ENCODE results near the gene TCERG1L.

TCERG1L gene

DNA sequence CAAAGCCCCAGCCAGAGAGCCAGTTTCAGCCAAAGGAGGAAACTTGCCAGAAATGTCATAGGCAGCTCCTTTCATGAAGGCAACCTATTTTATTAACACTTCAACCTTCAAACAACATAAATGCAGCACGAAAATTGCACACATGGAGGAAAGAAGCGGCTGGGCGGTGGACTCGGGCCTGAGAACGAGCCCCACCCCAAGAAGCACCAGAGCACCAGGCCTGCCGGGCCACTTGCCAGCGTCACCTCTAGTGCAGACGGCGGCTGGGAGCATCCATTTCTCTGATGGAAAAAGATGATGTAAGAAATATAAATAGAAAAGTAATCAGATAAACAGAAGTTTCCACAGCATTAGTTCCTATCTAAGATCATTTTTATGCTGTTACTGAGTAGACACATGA lies 100.0 kb downstream of the TCERG1L start:
- in situ Hi-C loops (cut with MboI; ENCODE audit: low sequenced_read_pairs): no loop called here

GRCh38 chr10:131211146-131211545 lies 100.4 kb downstream of the TCERG1L start:
- in situ Hi-C loops (cut with MboI; ENCODE audit: low sequenced_read_pairs): no loop called here

GRCh38 chr10:131210181-131210580 lies 101.3 kb downstream of the TCERG1L start:
- in situ Hi-C loops (cut with MboI; ENCODE audit: low sequenced_read_pairs): no loop called here

DNA sequence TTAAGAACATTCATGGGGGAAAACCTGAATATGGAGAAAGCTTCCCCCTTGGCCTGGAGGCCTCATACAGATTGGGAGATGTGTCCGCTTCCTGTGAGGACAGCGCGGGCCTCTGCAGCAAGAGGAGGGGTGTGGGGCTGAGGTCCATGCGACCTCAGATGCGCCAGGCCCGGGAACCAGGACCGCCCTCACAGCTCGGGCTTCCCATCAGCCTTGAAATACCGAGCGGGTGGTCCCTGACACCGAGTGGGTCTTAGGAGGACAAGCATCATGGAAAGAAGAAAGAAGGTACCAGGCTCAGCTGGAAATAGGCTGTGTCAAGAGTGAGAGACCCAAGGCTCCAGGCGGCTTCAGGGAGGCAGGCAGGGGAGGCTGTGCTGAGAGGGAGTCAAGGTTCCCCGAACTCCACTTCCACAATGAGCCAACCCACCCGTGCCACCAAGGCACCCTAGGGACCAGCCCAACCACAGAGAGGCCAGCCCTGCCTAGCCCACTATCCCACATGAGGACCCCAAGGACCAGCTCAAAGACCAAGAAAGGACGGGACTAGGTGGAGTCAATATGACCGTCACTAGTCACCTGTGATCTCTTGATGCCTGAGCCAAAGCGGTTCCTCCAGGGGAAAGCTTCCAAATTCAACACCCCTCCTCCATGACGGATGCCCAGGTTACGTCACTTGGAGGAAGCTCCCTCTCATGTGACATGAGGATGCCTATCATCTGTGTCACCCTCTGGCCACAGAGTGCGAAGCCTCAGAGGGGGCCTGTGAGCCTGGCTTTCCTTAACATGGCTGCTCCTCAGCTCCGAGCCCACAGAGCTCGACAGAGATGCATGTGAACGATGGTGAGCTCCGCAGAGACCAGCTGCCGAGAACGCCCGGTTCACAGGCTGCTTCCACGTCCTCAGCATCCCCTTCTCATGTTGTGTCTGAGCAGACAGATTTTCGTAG lies 103.7 kb downstream of the TCERG1L start:
- in situ Hi-C loops (cut with MboI; ENCODE audit: low sequenced_read_pairs): no loop called here

- in situ Hi-C loops (cut with MboI; ENCODE audit: low sequenced_read_pairs): no loop called here
These were observed 104.3 kb downstream of the TCERG1L start for GRCh38 chr10:131207176-131207575.

DNA sequence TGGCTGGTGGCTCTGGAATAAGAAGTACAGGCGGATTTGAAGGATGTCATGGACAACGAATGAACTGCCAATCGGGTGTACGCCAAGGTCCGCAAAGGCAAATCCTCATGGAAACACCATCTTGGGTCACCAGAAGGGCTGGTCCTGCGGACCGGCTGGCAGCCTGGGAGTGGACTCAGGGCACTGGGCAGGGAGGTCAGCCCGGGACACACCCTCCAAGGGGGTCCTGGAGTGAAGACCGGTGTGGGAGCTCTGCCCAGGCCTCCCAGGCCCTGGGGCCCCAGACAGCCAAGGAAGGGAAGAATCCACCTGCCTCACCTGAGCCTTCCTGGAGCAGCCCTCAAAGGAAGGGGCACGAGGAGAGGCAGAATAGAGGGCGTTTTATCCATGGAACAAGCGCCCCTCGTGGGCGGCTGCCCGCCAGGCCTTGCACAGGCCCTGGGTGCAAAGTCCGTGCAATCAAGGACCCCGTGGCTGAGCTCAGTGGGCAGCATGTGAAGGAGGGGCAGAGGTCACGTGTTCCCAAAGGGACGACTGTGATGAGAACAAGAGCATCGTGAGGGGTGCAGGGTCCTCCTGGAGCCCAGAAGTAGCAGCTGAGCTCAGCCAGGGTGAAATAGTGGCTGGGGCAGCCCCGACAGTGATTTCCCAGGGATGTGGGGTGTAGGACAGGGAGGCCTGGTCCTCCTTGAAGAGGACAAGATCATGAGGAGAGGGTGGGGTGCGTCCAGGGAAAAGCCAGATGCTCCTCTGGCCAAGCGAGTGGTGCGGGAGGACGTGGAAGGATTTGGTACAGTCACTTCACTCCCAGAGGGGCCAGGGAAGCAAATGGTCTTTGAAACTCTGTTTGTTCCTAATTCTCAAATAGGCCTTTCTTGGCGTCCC lies 105.2 kb downstream of the TCERG1L start:
- in situ Hi-C loops (cut with MboI; ENCODE audit: low sequenced_read_pairs): no loop called here

GRCh38 chr10:131205556-131205955 lies 106.0 kb downstream of the TCERG1L start:
- in situ Hi-C loops (cut with MboI; ENCODE audit: low sequenced_read_pairs): no loop called here

DNA sequence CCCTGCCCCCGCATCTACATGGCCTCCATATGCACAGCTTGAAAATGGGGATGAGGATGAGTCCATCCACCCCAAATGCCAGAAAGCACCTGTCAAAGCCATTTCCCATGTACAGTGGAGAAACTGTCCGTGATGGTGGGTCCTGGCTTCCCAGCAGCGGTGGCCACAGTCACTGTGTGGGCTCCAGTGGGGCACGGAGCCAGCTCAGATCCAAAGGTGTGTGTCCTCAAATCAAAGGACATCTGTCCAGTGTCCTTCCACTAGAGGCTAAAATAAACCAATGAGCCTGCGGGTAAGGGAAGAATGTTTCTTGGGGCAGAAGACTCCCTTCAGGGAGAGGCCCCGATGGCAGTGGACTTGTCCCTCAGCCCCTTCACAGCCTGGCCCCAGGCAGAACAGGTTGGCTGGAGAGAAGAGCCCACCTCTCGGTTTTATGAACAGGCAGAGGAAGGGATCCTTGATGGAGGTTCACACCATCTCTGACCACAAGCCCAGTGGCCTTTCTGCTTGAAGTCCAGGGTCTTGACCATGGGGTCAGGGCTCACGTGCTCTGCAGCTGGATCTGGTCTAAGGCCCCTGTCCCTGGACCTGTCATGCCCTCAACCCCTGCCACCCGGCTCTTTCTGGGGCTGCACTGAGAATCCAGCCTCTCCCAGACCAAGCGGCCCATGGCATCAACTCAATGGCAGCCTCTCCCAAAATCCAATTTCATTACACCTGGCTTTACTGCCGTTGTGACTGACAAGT lies 106.9 kb downstream of the TCERG1L start:
- in situ Hi-C loops (cut with MboI; ENCODE audit: low sequenced_read_pairs): no loop called here

DNA sequence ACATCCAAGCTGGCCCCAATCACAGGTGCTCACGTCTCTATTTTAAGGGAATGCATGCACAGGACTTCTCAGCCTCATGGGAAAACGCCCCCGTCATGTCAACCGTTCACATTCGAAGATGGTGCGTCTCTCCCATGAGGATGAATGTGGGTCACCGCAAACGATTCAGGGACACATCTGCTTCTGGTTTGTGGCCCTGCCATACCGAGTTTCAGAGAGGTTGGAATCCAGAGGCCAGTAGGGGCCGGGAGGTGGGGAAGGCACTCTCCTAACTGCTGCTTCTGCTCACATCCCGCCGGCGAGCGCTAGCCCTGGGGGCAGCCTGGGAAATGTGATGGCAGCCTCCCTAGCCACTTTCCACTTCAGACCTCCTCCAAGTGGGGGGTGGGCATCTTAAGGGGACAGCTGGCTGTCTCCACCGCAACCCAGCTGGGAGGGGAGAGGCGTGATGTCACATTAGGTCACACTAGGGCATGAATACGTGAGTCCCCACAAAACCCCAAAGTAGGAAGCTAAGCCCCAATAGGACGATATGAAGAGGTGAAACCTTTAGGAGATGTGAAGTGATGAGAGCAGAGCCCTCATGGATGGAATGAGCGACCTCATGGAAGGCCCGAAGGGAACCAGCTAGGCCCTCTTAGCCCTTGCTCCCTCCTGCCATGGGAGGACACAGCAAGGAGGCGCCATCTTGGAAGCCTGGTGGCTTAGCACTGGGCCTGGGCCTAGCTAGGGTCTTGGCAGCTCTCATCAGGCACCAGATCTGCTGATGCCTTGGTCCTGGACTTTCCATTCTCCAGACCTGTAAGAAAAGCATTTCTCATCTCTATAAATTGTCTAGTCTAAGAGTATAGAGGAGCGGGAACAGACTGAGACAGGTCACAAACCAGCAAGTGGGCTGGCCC lies 107.8 kb downstream of the TCERG1L start:
- in situ Hi-C loops (cut with MboI; ENCODE audit: low sequenced_read_pairs): no loop called here

DNA sequence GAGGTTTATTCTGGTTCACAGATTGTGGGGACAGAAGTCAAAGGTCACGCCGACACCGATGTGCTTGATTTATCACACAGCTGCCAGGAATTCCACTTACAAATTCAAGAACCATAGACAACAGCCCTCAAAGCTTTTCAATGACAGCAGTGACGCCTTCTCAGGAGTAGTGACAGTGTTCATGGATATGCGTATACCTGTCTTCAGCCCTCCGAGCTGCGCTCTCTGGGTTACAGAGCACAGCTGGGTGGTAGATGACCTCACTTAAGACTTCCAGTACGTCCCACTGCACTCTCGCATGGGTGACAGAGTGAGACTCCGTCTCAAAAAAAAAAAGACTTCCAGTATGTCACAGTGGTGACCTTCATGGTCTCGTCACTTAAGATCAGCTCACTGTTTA lies 108.5 kb downstream of the TCERG1L start:
- in situ Hi-C loops (cut with MboI; ENCODE audit: low sequenced_read_pairs): no loop called here

DNA sequence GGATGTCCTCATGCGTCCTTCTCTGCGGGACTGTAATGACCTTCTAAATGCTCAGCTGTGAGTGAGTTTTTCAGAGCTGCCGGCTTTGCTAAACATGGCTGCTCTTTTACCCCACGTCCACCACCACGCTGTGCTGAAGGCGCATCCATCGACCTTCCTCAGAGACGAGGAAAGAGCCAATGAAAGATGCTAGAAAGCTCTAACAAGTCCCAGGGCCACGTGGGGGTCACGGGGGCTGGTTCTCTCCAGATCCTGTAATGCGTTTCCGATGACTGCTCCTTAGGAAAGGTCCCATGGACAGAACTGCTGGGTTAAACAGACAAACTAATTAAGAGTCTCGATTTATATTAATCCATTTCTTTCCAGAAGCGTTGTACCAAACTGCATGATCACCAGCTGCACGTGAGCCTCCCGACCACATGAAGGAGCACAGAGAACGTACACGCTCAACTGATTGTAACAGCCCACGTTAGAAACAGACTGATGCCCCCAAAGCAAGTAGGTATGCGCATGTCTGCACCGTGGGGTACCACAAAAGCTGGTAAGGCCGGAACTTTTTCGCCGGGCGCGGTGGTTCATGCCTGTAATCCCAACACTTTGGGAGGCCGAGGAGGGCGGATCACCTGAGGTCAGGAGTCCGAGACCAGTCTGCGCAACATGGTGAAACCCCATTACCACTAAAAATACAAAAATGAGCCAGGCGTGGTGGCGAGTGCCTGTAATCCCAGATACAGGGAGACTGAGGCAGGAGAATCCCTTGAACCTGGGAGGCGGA lies 109.6 kb downstream of the TCERG1L start:
- in situ Hi-C loops (cut with MboI; ENCODE audit: low sequenced_read_pairs): no loop called here

GRCh38 chr10:131200856-131201470 lies 110.6 kb downstream of the TCERG1L start:
- in situ Hi-C loops (cut with MboI; ENCODE audit: low sequenced_read_pairs): no loop called here

DNA sequence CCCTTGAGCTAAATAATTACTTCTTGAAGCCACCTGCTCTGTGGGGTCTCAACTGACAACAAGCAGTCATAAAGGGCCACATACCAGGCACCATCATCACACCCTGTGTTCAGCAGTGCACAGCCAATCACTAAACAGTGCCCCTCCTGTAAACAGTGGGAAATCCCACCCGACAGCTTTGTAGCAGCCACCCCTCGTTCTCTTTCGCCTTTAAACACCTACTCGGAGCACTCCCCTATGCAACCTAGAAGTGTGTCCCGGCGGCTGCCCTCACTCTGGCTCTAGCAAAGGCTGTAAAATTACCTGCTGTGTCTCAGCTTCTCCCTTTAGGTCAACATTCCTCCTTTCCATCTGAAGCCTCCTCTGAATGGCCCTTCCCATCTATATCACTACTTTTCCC lies 111.9 kb downstream of the TCERG1L start:
- in situ Hi-C loops (cut with MboI; ENCODE audit: low sequenced_read_pairs): no loop called here

DNA sequence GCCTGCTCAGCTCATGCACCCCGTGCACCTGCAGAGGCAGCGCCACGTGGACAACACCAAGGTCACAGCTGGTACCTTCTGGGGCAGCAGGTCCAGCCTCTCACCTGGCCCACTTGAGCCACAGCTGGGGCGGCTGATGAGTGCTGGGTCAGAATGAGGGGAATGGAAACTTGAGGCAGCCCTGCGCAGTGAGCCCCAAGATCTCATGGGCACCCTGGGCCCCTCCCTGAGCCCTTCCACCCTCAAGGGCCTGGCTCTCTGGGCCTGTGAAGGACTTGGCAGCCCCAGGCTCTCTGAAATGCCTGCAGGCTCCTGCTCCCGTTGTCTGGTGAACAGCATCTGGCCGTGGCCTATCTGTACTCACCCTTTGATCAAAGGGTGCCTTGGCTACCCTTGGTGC lies 112.7 kb downstream of the TCERG1L start:
- in situ Hi-C loops (cut with MboI; ENCODE audit: low sequenced_read_pairs): no loop called here

DNA sequence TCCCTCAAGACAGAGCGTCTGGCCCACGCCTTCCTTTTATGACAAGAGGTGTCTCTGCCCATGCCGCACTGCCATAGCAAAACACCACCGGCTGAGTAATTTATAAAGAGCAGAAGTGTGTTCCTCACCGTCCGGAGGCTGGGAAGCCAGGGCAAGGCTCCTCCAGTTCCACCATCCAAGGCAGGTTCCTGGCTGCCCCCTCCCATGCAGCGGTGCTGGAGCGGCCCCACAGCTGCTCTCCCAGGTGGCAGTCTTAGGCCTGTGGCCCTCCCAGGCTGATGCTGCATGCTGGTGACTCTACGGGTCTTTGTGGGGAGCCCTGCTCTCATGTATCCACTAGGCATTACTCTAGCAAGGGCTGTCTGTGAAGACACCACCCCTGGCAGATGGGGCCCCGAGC lies 113.1 kb downstream of the TCERG1L start:
- in situ Hi-C loops (cut with MboI; ENCODE audit: low sequenced_read_pairs): no loop called here

GRCh38 chr10:131196176-131196885 lies 115.2 kb downstream of the TCERG1L start:
- in situ Hi-C loops (cut with MboI; ENCODE audit: low sequenced_read_pairs): no loop called here

DNA sequence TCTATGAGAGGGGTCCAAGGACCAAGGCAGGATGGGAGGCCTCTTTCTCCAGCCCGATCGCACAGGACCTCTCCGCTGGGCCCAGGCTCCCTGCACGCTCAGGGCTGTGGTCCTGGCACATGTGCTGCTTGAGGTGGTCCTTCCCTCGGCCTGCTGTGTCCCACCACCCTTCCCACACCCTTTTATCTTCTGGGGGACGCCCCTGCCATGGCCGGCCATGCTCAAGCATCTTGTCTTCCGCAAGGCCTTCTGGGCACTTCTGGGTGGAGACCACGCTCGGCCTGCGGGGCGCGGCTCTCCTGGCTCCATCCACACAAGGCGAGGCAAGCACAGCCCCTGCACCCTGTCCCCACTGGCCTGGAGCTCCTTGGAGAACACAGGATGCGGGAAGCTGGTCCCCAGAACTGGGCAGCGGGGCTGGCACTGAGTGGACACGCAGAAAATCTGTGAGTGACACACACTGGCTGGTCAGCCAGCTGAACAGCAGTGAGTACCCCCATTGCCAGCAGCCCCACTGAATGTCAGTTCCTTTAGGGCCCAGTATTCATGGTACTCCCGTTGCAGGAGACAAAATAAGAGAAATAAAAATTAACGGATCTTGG lies 115.9 kb downstream of the TCERG1L start:
- in situ Hi-C loops (cut with MboI; ENCODE audit: low sequenced_read_pairs): no loop called here

- in situ Hi-C loops (cut with MboI; ENCODE audit: low sequenced_read_pairs): no loop called here
These were observed 116.4 kb downstream of the TCERG1L start for GRCh38 chr10:131195116-131195515.

All from HL-60/S4 (cell line).